Coronary artery (tissue), 2 donors: ENCODE data around the gene HIGD1B.
"Not testable (repeated sequence)": the region's sequence is repeated elsewhere in the genome, so short reads cannot be mapped to it uniquely, and the experiment has no call there.

Source experiments
- DNase-seq: peaks from one replicate; pipeline ENCODE4 v3.0.0-alpha.2; 2017; ENCODE audit warnings: low spot score
- H3K27ac ChIP-seq, 2 donors: fragments of 200-600 bp; sonication (generic); one replicate each; pipeline ENCODE4 v1.5.1; 2016 to 2019
- H3K4me3 ChIP-seq: fragments of 200-600 bp; sonication (generic); 2 replicates; pipeline ENCODE4 v1.5.1; 2016; ENCODE audit warnings: mild to moderate bottlenecking, moderate library complexity
- TF ChIP-seq, protein P1 (sequence below): fragments of 200-600 bp; sonication (generic); IDR thresholded peaks from one replicate; pipeline ENCODE4 v1.5.1; 2019; ENCODE audit warnings: antibody characterized with exemption

The HIGD1B gene

DNA sequence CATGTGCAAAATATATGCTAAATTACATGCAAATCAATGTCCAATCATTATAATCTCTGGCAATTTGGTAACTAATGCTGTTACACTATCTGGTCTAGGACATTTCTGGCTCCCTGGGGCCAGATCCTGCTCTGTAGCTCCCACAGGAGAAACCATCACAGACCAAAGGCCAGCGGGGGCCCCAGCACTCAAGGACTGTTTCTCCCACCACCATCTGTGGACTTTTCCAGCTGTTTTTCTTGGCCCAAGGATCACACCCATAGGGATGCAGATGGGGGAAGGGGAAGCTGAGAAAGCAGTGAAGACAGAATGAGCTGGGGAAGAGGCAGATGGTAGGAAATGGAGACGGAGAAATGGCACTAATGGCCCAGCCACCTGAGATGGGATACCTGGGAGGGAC lies at the start of gene HIGD1B:
HIGD1B (plus strand) TSS at position 298 of the 400 bp plus-strand sequence. CDS start 270 bp downstream, outside the sequence.
- Histone ChIP-seq H3K27ac (no peak within 1 kb of the TSS), H3K4me3 (no peak within 1 kb of the TSS)
- TF ChIP-seq, protein P1, sequence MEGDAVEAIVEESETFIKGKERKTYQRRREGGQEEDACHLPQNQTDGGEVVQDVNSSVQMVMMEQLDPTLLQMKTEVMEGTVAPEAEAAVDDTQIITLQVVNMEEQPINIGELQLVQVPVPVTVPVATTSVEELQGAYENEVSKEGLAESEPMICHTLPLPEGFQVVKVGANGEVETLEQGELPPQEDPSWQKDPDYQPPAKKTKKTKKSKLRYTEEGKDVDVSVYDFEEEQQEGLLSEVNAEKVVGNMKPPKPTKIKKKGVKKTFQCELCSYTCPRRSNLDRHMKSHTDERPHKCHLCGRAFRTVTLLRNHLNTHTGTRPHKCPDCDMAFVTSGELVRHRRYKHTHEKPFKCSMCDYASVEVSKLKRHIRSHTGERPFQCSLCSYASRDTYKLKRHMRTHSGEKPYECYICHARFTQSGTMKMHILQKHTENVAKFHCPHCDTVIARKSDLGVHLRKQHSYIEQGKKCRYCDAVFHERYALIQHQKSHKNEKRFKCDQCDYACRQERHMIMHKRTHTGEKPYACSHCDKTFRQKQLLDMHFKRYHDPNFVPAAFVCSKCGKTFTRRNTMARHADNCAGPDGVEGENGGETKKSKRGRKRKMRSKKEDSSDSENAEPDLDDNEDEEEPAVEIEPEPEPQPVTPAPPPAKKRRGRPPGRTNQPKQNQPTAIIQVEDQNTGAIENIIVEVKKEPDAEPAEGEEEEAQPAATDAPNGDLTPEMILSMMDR = no peak
- DNase-seq = no peak

DNA sequence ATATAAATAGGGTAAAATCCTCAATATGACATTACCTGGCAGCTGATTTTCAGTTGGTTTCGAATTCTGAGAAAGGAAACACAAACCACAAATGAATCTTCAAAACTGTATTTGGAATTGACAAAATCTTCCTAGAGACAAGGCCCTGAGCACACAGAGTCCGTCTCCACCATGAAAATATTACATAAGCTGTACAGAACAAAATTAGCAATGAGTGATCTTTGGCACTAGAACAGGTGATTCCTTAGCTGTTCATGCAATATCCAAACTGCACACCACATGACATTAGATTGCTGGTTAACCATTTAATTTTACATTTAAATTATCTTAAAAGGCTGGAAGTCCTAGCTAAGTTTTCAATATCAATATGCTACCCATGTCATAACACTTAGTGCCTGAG lies 49.3 kb upstream of the HIGD1B start:
- Histone ChIP-seq H3K4me3 (peak overlapping the region; percentile 62), H3K27ac (peak overlapping the region; percentile 82 to 90)
- TF ChIP-seq, protein P1 = no peak
- no peak for DNase-seq

DNA sequence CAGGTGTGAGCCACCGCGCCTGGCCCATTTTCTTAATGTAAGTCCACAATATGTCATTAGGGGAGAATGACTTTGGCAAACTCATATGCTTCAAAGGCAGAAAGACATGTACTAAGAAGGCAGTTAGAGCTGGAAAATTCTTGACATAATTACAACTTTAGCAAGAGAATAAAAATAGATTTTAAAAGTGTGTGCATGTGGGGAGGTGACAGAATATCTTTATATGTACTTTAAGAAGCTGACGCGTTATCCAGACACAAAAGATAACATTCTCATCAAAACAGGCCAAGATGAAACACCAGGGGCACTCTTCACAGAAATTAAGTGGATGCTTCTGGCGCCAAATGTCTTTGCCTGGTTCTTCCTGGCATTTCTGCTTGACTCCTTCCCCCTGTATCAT lies 45.8 kb upstream of the HIGD1B start:
- no peak overlapping the region for H3K4me3 ChIP-seq
- no peak for DNase-seq
- peak overlapping the region in 1 of 2 donors; percentile 35 for H3K27ac ChIP-seq
- TF ChIP-seq, protein P1 = no peak

DNA sequence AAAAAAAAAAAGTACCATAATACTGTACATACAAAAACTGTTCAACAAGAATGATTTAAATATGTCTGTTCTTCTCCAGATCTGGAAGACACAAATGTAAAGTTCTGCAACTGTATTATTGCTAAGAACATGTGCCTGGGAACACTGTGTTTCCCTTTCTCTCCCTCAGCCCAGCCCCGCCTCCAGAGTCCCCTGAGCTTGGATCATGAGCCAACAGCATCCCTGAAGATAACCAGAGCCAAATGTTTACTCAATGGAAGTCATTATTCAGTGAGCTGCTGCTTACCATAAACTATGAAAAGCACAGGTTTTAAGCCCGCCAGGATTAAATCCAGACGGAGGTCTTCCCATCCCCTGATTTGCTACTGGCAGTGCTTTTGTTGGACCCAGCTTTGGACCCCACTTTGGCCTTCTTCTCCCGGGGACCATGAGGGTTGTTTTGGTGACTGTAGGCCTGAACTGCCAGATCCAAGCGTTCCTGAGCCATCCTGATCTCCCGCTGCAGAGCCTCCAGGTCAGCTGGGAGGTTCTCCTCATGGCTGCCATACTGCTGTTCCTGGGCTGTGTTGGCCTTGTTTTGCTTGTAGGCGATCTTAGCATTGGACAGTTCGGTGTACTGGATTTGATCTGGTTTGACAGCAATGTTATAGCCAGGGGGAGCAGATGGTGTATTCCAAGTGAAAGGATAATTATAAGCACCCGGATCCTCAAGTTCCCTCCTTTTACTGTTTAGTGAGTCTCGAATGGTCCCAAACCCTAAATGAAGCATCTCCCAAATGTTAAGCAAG lies 43.2 kb upstream of the HIGD1B start:
- Histone ChIP-seq H3K4me3 (no peak overlapping the region), H3K27ac (peak overlapping the region in 1 of 2 donors; percentile 5)
- TF ChIP-seq, protein P1 = no peak
- no peak for DNase-seq

DNA sequence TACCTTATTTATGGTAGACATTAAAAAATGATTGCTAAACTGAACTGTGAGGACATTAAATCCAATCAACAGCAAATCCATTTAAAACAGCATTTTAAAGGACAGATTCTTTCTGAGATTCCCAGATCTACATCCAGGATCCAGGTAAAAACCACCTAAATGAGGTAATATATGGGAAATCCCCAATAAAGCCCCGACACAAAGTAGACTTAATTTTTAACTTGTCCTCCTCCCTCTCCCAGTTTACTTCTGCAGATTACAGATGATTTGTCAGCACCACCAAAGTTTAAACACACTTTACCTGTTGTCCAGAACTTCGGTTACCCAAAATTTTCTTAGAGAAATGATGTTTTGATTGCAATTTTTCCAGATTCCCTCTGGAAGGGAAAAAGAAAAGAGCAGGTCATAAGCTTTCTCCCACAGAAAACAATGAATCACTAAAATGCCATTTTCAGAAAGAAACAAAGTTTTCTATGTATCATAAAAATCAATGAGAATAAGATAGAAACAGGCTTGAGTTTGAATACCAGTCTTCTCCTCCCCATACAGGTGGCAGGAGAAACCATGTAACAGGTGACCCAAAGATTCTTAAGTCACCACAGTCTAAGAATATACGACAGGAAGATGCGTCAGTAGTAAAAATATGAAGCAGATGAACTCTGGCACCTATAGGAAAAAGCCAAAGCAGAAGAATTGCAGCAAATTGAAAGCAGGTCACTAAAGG lies 40.4 kb upstream of the HIGD1B start:
- Histone ChIP-seq H3K4me3 (no peak overlapping the region), H3K27ac (no peak overlapping the region)
- no peak for DNase-seq
- TF ChIP-seq, protein P1 = no peak

DNA sequence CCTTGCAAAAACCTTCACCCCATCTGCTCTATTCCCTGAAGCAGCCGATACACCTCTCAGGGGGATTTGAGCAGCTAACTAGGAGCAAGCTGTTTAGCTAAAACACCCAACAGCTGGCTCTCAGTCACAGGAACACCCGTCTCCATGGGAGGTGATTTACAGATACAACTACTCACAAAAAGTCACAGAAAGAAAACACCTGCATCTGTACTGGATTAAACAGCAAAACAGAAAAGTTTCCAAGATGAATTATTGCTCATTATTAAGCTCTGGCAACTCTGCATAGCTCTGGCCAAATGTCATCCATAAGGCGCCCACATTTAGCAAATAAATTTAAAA lies 39.9 kb upstream of the HIGD1B start:
- Histone ChIP-seq H3K4me3 (no peak overlapping the region), H3K27ac (no peak overlapping the region)
- TF ChIP-seq, protein P1 = no peak
- DNase-seq = no peak

DNA sequence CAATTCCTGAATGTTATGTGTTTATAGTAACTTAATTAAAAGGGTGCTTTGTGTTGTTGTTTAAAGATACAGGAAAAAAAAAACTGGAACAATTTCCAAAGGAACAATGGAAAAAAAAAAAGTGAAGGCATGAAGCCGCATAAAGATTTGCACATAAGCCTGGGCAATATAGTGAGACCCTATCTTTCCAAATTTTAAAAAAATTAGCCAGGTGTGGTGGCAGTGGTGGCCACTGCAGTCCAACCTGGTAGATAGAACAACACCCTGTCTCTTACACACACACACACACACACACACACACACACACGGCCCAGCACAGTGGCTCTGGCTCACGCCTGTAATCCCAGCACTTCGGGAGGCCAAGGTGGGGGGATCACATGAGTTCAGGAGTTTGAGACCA lies 39.5 kb upstream of the HIGD1B start:
- no peak for DNase-seq
- no peak overlapping the region for H3K4me3 ChIP-seq
- TF ChIP-seq, protein P1 = no peak
- H3K27ac ChIP-seq = no peak overlapping the region

DNA sequence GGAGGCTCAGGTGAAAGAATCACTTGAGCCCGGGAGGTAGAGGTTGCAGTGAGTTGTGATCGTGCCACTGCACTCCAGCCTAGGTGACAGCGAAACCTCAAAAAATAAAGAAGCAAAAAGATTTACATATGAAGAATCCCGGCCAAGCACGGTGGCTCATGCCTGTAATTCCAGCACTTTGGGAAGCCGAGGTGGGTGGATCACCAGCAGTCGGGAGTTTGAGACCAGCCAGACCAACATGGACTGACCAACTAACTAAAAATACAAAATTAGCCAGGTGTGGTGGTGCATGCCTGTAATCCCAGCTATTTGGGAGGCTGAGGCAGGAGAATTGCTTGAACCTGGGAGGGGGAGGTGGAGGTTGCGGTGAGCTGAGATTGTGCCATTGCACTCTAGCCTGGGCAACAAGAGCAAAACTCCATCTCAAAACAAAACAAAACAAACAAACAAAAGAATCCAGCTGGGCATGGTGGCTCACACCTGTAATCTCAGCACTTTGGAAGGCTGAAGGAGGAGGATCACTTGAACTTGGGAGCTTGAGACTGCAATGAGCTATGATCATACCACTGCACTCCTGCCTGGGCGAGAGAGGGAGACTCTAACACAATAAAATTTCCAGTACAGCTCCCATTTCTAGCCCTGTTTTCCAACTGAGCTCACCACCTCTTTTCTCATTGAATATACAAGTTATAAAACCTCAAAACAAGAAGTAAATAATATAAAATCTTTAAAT lies 38.9 kb upstream of the HIGD1B start:
- H3K27ac ChIP-seq, H3K4me3 ChIP-seq, DNase-seq: not testable (repeated sequence)
